HG03378 (cell line): ENCODE results near the gene ODAM.
"Not testable (repeated sequence)": the region's sequence is repeated elsewhere in the genome, so short reads cannot be mapped to it uniquely, and the experiment has no call there.

Experiments used
- ATAC-seq: cut with Tn5 transposase; IDR thresholded peaks from one replicate; pipeline ENCODE4 v1.9.1; 2021; ENCODE audit warnings: mild to moderate bottlenecking, moderate library complexity; ENCODE audit not compliant: unreplicated experiment

ODAM gene, protein sequence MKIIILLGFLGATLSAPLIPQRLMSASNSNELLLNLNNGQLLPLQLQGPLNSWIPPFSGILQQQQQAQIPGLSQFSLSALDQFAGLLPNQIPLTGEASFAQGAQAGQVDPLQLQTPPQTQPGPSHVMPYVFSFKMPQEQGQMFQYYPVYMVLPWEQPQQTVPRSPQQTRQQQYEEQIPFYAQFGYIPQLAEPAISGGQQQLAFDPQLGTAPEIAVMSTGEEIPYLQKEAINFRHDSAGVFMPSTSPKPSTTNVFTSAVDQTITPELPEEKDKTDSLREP

DNA sequence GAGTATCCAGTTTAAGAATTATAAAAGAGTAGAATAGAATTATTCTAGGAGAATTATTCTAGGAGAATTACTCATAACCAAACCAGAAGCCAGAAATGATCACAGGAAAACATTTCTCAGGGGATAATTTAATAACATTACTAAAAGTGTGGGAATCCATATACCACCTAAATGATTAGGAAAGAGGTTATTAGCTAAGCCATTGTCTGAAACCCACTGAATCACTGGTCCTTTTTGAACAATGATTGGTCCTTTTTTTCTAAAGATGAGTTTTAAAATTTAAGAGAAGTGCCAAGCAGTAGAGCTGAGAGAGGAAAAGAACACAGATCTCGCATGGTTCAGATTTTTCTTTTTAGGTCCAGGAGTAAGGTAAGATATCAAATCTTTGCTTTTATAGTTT lies at the start of gene ODAM:
Gene ODAM, plus strand, starts transcription at position 301 of the 400 bp plus-strand sequence. CDS start 819 bp downstream, outside the sequence.
- no peak for ATAC-seq

DNA sequence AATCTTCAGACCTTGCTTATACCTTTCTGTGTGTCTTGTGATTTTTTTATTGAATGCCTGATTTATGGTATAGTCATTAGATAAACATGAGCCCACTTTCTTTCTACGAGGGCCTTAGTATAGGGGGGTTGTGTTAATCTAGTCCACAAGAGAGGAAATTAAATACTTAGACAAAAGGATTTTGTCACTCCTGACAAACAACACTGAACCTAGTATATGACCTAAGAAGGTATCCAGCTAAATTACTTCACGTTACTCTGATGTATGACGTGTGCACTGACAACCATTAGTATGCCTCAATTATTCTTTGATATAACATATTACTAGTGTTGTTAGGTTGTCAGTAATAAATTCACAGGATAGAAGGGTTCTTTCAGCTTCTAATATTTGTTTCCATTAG lies 44.3 kb upstream of the ODAM start:
- no peak for ATAC-seq

DNA sequence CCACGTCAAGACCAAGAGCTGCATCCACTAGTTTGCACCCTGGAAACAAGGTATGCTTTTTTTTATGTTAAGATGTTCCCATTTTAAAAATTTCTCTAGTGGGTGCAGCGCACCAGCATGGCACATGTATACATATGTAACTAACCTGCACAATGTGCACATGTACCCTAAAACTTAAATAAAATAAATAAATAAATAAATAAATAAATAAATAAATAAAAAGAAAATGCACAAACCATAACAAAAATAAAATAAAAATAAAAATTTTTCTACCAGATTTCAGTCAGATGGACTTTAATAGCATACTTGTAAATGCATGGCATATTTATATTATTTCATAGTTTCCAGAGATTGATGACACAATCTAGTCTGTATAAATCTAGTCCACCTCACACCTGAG lies 43.4 kb upstream of the ODAM start:
- ATAC-seq: no peak

DNA sequence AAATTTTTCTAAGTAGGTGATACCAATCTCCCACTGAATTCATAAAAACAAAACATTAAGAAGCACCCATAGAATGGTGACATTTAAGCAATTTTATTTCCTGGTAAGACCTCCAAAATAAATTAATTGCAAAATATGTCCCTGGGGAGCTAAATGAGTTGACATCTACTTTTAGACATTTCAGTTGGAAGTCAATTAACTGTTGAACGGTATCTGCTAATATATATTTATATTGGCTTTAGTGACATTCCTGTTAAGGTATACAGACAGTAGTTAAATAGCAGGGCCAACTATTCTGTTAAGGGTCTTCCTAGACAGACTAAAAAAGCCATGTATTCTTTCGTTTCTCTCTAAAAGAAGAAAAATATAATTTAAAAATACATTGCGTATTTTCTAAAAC lies 41.6 kb upstream of the ODAM start, which contains the start of gene PRR27:
Gene PRR27, plus strand, starts transcription at position 301 of the 400 bp plus-strand sequence. CDS start 139 bp downstream, outside the sequence.
- ATAC-seq: no peak

DNA sequence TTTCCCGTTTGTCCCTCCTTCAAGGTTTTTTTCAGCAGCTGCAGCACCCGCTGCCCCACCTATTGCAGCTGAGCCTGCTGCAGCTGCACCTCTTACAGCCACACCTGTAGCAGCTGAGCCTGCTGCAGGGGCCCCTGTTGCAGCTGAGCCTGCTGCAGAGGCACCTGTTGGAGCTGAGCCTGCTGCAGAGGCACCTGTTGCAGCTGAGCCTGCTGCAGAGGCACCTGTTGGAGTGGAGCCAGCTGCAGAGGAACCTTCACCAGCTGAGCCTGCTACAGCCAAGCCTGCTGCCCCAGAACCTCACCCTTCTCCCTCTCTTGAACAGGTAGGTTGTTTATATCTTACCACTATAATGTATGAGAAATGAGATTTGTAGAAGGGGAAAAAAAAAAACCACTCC lies 36.9 kb upstream of the ODAM start:
- no peak for ATAC-seq

DNA sequence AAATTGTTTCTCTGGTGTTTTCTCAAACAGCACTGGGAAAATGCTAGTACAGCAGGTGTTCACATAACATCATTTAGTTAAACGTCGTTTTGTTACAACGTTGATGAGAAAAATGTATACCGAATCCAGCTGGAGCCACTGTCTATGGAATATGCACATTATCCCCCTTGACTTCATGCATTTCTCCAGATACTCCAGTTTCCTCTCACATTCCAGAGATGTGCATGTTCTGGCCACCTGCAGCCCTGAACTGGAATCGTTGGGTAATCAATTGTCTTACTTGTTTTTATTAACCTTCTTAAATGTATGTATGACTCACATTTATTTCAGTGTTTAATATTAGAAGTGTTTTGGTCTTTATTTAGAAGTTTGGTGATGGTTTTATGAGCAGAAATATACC lies 18.4 kb upstream of the ODAM start:
- ATAC-seq: no peak

DNA sequence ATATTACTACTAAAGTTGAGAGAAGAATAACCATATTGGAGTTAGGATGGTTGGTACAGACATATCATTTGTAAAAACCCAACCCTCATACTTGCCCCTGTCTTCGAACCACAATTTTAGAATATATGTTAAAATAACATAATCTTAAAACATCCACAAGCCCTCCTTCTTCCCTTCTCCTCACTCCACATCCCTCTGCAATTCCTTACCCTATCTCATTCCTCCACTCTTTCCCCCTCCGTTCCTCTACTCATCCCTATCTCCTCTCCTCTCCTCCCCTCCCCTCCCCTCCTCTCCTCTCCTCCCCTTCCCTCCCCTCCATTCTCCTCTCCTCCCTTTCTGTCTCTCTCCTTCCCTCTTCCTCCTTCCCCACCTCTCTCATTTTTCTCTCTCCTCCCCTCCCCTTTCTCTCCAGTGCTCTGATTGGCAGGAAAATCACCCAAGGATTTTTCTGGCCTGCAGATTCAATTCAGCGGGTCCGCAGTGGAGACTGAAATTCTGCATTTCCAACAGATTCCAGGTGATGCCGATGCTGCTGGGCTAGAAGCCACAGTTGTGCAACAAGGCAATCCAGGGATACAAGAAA lies 17.4 kb upstream of the ODAM start:
- ATAC-seq: no peak

DNA sequence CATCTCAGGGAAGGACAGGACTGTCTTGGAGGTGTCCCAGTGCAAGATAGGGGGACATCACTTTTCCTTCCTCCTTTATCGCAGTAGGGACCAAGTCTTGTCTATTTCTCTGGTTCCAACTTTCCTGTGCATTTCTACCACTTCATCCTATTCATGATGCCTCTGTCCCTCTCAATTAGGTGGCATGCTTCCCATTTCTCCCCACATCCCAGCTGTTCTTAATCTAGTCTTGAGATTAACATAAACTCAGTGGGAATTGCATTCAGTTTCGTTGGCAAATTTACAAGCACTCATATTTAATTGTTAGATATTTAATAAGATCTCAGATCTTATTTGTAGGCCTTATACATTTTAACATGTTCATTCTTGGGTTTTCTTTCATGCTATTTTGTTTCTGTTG lies 15.7 kb upstream of the ODAM start:
- ATAC-seq: no peak

DNA sequence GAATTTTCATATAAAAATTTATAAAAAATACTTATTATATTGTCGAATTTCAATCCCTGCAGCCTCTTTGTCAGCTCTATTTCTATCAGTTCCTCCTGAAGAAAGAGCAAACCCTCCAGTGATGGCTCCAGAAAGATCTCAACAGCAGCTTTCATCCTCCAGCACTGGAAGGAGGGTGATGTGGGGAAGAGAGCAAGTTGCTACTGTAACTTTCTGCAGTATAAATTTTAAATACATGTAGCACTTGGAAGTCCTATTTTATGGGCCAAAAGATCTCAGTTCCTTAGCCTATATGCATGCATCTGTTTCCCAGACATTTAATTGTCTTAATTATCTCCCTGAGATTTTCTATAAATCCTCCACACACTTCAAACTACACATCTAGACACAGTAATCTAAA lies 13.7 kb upstream of the ODAM start:
- ATAC-seq: no peak

DNA sequence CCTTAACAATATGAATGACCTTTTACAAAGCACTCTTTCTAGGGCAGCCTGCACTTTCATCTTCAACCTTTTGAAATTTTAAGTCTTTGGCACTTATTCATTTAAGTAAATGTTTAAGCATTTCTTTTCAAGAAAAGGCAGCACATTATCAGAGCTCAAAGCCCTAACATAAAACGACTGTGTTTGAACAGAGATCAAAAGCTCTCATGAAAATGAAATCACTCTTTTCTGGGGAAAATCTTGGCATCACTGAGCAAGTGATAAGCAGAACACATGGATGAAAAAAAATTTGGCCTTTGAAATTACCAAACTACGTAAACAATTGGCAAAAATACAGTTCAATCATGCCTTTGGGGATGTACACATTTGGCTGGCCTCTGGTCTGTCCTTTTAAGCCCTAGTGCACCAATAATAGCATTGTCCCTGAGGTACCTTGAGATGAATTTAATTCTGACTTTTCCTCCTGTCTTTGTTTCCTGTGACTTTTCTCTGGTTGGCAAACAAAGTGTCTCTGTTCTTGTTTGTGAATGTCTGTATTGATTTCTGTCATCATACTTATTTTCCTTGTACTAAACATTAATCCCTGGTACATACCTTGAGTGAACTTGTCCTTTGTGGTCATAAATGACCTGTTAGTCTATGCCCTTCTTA lies 12.9 kb upstream of the ODAM start:
- ATAC-seq: no peak

DNA sequence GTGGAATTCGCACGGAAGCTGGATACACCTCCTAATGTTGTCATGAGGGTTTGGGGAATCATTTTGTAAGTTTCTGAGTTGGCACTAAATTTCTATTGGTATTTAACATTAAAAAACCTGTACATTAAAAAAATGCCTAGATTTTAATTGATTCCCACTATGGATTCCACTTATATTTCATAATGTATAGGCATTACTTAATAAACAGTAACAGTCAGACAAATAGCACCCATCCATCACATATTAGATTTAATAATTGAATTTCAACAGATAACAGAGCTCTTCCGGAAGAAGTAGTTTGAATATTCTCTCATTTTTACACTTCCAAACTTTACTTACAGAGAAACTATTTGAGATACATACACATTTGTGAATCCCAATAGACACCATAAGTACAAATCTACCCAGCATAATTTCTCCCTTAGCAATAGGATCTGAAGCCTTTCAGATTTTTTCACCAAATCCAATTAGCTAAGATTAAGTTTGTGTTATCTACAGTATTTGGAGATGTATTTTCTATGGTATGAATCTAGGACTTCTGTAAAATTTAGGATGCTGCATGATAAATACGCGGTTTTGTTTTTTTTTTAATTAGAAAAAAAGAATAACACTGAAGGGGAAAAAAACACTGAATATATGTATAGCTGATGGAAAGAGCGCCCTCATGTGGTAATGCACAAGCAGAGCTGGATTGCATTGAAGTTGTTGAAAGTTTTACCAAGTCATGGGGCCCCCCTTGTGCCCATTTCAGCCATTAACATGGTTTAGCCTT lies 12.2 kb upstream of the ODAM start:
- ATAC-seq: peak; percentile 87

DNA sequence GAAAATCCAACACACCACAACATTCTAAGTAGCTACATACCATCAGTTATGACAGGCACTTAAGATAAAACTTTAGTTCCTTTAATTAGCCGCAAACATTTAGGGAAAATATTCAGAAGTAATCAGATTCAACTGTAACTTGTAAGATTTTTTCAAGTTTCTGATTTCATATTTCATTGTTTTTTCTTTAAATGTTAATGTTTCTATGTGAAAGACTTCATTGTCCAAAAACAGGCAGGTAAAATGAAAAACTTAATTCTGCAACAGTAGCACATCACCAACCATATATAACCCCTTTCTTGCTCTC lies 11.6 kb upstream of the ODAM start:
- no peak for ATAC-seq

DNA sequence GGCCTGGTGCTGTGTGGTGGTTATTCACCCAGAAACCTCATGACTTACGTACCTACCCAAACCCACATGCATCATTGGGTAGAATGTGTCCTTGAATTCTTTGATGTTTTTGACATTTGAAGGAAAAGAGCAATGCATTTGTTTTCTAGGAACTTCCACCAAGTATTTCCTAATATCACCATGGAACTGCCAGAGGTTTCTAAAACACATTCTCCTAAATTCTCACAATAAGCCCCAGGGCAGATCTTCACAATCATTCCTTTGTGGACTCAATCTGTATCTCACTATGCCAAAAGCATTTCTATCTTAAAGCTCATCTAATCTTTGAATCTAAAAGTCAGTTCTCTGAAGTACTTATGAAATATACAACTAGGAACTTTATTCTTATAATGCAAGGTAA lies 8.3 kb upstream of the ODAM start:
- no peak for ATAC-seq

DNA sequence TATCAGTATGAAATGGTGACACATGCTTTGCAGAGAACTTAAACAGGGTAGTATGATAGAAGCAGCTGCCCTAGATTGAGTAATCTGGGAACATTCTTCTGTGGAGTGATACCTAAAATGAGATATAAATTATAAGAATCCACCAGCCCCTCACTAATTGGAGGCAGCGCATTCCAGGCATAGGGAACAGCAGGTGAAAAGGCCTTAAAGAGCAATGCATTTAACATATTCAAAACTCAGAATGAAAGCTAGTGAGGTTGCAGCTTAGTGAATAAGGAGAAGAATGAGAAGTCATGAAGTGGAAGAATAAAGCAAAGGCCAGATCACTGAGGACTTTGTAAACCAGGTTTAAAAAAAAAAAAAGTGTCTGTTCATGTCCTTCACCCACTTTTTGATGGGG lies 4.9 kb upstream of the ODAM start:
- no peak for ATAC-seq

DNA sequence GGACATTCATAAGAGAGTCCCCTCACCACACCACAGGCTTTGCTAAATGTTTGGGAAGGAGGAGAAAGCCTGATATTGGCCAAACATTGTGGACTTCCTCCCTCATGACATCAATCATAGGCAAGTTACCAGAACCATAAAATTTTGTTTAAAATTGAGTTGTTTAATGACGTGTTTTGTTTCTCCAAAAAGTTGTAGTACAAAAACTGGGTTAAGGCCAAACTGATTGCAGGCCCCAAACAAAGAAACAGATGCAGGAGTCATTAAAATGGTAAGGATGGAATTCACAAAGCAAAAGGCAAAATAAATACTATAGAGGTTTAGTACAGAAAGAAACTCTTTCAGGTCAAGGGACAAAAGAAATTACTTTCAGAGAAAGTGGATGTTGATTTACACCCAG lies 3.9 kb upstream of the ODAM start:
- no peak for ATAC-seq

DNA sequence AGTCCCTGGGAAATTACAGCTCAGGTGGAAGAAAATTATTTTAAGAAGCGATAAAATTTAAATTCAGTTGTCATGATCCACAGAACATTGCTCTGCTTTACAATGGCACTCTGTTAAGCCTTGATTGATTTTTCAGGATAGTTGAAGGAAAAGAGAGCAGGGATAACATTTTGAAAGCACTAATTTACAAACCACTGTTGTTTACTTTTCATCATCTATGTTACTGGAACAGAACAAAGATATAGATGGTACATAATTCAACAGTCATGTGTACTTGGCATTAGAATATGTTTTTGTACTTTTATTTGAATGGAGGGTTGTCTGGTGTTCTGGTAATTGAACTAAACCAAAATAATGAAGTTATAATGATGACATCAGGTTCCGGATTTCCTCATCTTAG lies 2.6 kb upstream of the ODAM start:
- ATAC-seq: no peak

DNA sequence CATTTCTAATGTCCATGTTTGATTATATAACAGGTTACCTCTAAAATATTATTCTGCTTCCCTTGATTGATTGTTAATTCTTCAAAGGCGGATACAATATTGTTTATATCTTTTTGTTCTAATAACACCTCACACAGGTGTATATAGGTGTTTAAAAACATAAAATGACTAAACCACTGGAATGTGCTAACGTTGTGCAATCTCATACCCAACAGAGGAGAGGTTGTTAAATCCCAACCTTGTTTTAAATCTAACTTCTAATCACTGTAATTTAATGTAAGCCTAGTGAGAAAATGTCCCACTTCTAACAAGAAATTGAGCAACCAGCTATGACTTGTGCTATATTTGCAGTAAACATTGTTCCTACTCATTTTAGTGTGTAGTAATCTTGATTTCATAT lies 1.3 kb downstream of the ODAM start:
- ATAC-seq: no peak

DNA sequence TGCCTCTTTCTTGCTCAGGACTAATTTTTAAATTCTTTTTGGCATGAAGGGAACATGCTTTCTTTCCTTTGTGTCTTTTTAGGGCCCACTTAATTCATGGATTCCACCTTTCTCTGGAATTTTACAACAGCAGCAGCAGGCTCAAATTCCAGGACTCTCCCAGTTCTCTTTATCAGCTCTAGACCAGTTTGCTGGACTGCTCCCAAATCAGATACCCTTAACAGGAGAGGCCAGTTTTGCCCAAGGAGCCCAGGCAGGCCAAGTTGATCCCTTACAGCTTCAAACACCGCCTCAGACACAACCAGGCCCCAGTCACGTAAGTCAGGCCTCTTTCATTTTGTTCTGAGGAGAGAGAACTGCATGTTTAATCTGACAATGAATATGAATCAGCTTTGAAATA lies 2.3 kb downstream of the ODAM start:
- no peak for ATAC-seq

DNA sequence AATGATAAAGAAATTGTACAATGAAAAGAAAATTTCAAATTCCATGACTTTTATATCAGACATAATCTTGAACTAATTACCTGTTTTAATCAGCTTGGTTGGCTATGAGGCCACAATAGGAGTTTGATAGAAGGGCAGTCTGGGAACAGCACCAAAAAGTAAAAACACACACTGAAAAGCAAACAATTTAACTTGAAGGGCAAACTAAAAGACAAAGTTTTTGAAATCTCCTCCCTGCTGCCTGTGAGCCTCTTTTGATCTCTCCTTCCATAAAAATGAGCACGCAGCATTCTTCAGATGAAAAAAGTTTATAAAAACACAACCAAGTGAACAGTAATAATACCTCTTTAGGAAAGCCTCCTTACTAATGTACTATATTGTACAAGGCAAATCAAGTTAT lies 8.1 kb downstream of the ODAM start:
- ATAC-seq: no peak

DNA sequence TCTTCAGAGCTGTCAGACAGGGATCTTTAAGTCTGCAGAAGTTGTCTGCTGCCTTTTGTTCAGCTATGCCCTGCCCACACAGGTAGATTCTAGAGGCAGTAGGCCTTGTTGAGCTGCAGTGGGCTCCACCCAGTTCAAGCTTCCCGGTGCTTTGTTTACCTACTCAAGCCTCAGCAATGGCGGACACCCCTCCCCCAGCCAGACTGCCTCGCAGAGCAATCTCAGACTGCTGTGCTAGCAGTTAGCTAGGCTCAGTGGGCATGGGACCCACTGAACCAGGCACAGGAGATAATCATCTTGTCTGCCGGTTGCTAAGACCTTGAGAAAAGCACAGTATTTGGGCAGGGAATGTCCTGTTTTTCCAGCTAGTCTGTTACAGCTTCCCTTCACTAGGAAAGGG lies 17.2 kb downstream of the ODAM start:
- not testable (repeated sequence) for ATAC-seq

DNA sequence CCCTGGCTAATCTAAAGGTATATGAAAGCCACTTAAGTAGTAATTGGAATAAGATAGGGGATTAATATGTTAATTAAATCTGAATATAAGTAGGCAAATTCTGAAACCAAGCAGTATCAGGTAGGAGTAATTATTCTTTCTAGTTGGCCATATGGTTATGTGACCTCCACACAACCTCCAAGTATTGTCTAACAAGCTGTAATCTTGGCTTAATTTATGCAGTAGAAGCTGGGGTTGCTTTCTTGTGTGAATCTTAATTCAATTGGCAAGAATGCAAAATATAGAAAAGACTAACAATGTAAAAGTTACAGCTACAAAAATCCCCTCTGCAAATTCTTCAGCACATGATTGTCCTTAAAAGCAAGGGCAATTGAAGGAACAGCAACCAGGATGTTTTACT lies 20.6 kb downstream of the ODAM start:
- not testable (repeated sequence) for ATAC-seq

DNA sequence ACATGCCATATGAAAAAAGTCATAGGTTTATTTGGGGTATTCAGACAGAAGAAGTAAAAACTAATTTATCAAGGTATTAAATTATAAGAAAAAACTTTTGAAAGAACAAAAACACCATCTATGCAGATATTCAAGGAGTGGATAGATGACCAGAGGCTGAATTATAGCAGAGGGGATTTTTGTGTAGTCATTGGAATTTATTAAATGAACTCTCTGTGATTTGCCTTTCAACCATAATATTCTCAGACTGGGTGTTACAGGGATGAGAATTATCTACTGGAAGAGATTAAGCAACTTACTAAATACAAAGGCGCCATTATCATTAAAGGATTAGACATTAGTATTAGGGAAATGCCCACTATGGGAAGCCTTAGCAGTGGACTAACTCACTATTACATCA lies 21.0 kb downstream of the ODAM start:
- ATAC-seq: not testable (repeated sequence)
